Central memory CD8-positive, alpha-beta T cell (primary cell): Measurements from ENCODE around the gene LINC00305.

Experiments
- ATAC-seq: fragments of 150-1000 bp; cut with Tn5 transposase; replicated peaks from 2 replicates; pipeline ENCODE4 v1.10.0; 2022; ENCODE audit warnings: mild to moderate bottlenecking, moderate FRiP score, moderate number of reproducible peaks; ENCODE audit not compliant: poor library complexity, severe bottlenecking; ENCODE audit errors: extremely low read depth
- DNase-seq, 2 donors: peaks; one replicate each; pipeline ENCODE4 v3.0.0; 2021; ENCODE audit warnings: low spot score in 2 of 2
- H3K27ac Mint-ChIP-seq: one replicate; pipeline ENCODE4 v1.8.0; 2022; ENCODE audit warnings: low read depth, mild to moderate bottlenecking, moderate library complexity, mixed read lengths
- H3K27me3 Mint-ChIP-seq: one replicate; pipeline ENCODE4 v1.8.0; 2022; ENCODE audit warnings: mixed read lengths
- H3K36me3 Mint-ChIP-seq: one replicate; pipeline ENCODE4 v1.8.0; 2022; ENCODE audit warnings: mild to moderate bottlenecking, moderate library complexity, mixed read lengths; ENCODE audit not compliant: insufficient read depth
- H3K4me1 Mint-ChIP-seq: one replicate; pipeline ENCODE4 v1.8.0; 2022; ENCODE audit warnings: mixed read lengths
- H3K4me3 Mint-ChIP-seq: one replicate; pipeline ENCODE4 v1.8.0; 2022; ENCODE audit warnings: mild to moderate bottlenecking, moderate library complexity, mixed read lengths
- H3K9me3 Mint-ChIP-seq: one replicate; pipeline ENCODE4 v1.8.0; 2022; ENCODE audit warnings: mixed read lengths

LINC00305 gene

GRCh38 chr18:64053246-64053645 is 95.6 kb downstream of the LINC00305 start:
- ATAC-seq (no peak), DNase-seq (no peak)
- Mint-ChIP-seq H3K27ac (no peak overlapping the region), H3K4me1 (no peaks in the 10 kb centered on the region), H3K4me3 (no peak overlapping the region), H3K9me3 (no peaks in the 10 kb centered on the region), H3K36me3 (no peaks in the 10 kb centered on the region), H3K27me3 (peaks cover 13% of the 10 kb centered on the region)

GRCh38 chr18:64052772-64053171 is 96.1 kb downstream of the LINC00305 start:
- H3K27ac Mint-ChIP-seq, result no peak overlapping the region
- no peak for DNase-seq
- H3K36me3 Mint-ChIP-seq, result no peaks in the 10 kb centered on the region
- no peak for ATAC-seq
- peaks cover 13% of the 10 kb centered on the region for H3K27me3 Mint-ChIP-seq
- H3K9me3 Mint-ChIP-seq, result no peaks in the 10 kb centered on the region
- no peaks in the 10 kb centered on the region for H3K4me1 Mint-ChIP-seq
- H3K4me3 Mint-ChIP-seq, result no peak overlapping the region

- Mint-ChIP-seq H3K9me3 (no peaks in the 10 kb centered on the region), H3K4me3 (no peak overlapping the region), H3K27me3 (no peaks in the 10 kb centered on the region), H3K27ac (no peak overlapping the region), H3K36me3 (no peaks in the 10 kb centered on the region), H3K4me1 (no peaks in the 10 kb centered on the region)
- ATAC-seq, result no peak
- no peak for DNase-seq
Measured at GRCh38 chr18:64044616-64045015, 104.3 kb downstream of the LINC00305 start.

DNA sequence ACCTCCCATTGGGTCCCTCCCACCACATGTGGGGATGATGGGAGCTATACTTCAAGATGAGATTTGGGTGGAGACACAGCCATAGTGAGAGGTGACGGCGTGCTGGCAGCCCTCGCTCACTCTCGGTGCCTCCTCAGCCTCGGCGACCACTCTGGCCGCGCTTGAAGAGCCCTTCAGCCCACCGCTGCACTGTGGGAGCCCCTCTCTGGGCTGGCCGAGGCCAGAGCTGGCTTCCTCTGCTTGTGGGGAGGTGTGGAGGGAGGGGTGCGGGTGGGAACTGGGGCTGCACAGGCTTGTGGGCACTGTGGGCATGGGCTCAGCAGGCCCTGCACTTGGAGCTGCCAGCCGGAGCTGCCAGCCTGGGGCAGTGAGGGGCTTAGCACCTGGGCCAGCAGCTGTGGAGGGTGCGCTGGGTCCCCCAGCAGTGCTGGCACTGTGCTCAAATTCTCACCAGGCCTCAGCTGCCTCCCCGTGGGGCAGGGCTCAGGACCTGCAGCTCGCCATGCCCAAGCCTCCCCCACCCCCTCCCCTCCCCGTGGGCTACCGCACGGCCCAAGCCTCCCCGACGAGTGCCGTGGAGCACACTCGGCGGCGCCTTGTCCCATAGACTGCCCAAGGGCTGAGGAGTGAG is 106.0 kb downstream of the LINC00305 start:
- H3K4me3 Mint-ChIP-seq, result no peak overlapping the region
- no peak for ATAC-seq

DNA sequence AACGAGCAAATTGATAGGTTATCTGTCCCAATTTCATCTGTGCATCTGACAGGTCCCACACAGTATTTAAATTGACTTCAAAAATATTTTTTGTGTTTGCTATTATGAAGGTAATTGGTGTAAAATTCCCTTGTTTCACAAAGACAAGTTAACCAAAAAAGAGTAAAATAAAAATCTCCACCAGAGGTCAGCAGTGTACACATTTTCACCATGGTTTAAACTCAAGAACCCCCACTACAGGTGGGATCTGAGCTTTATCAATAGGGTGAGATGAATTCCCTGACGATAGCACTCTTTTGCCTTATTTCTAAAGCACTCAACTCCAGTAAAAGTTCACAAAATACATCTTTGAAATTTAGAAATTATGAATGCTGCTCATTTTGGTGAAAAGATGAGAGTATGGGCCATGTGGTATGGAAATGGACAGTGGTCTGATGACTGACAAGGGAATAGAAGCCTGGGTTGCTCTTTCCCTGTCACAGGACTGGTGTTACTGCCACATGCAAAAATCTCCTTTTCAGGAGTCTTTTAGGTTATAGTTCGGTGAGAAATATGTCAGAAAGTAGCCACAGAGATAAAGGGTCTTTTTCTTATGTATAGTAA is 111.0 kb downstream of the LINC00305 start:
- Mint-ChIP-seq H3K27ac (no peak overlapping the region), H3K27me3 (no peaks in the 10 kb centered on the region), H3K36me3 (no peaks in the 10 kb centered on the region), H3K4me1 (no peaks in the 10 kb centered on the region), H3K9me3 (no peaks in the 10 kb centered on the region), H3K4me3 (no peak overlapping the region)
- DNase-seq, result no peak
- ATAC-seq, result no peak

More for the DNA sequence above, 106.0 kb downstream of the LINC00305 start:
- Mint-ChIP-seq H3K27ac (no peak overlapping the region), H3K27me3 (no peaks in the 10 kb centered on the region), H3K36me3 (no peaks in the 10 kb centered on the region), H3K9me3 (no peaks in the 10 kb centered on the region), H3K4me1 (no peaks in the 10 kb centered on the region)
- no peak for DNase-seq

DNA sequence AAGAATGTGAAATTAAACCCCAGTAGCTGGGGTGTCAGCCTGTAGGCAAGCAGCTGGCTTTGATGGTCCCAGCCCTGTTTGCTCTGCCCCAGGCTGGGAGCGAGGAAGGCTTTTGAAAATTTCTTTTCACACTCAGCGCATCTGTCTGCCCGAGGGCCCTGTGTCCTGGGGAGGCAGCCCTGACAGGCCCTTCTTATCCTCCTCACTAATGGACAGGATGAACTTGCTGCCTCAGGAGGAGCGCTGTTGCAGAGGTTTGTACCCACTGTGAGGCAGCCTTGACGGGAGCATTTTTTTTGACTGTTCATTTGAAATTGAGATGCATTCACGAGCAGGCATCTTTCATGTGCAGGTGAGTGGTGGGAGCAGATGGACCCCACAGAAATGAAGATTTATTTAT is 116.6 kb downstream of the LINC00305 start:
- no peak for ATAC-seq
- no peak for DNase-seq
- H3K36me3 Mint-ChIP-seq, result no peaks in the 10 kb centered on the region
- no peak overlapping the region for H3K4me3 Mint-ChIP-seq
- H3K27me3 Mint-ChIP-seq, result peaks cover 37% of the 10 kb centered on the region
- no peaks in the 10 kb centered on the region for H3K9me3 Mint-ChIP-seq
- no peaks in the 10 kb centered on the region for H3K4me1 Mint-ChIP-seq
- H3K27ac Mint-ChIP-seq, result no peak overlapping the region

- H3K4me1 Mint-ChIP-seq, result no peaks in the 10 kb centered on the region
- peaks cover 46% of the 10 kb centered on the region for H3K27me3 Mint-ChIP-seq
- no peak overlapping the region for H3K27ac Mint-ChIP-seq
- ATAC-seq, result no peak
- no peaks in the 10 kb centered on the region for H3K9me3 Mint-ChIP-seq
- H3K4me3 Mint-ChIP-seq, result no peak overlapping the region
- no peak for DNase-seq
- no peaks in the 10 kb centered on the region for H3K36me3 Mint-ChIP-seq
Measured at GRCh38 chr18:64031411-64031810, 117.5 kb downstream of the LINC00305 start.
